K562 (cell line): ENCODE data around the gene RFC2. TPM values are rescaled to one million over a fixed set of nuclear protein-coding genes. Genes with fewer than 3 reads are reported as not detected.
A peak's percentile ranks its signal among the peaks of the same experiment; 100 is the strongest.

Experiments
- ADNP ChIP-seq: fragments of 200-800 bp; sonication (Bioruptor generic); IDR thresholded peaks from 2 replicates; pipeline ENCODE4 v1.6.1; 2016; ENCODE audit warnings: missing genetic modification characterization, missing compliant biosample characterization
- HDAC1 ChIP-seq, 2 experiments: fragments of 450-650 bp; IDR thresholded peaks; 2 replicates each; pipeline ENCODE4 v1.6.1; 2016 to 2017; ENCODE audit warnings: inconsistent platforms in 1 of 2, mild to moderate bottlenecking in 1 of 2, moderate library complexity in 1 of 2
- HOMEZ ChIP-seq: fragments of 250-450 bp; sonication (Bioruptor Pico); IDR thresholded peaks from 2 replicates; pipeline ENCODE4 v1.4.0; 2020; ENCODE audit warnings: mild to moderate bottlenecking, moderate library complexity
- MYNN ChIP-seq, 2 experiments: sonication (generic); formaldehyde crosslinking in 1 of 2; IDR thresholded peaks; 2 replicates each; pipeline versions ENCODE4 v1.5.0 to v1.6.1; 2016 to 2020; ENCODE audit warnings: antibody characterized with exemption in 1 of 2, missing genetic modification reagents in 1 of 2
- NCOA1 ChIP-seq: fragments of 450-650 bp; IDR thresholded peaks from 2 replicates; pipeline ENCODE4 v1.6.1; 2016; ENCODE audit warnings: low read depth
- NR1H2 ChIP-seq: sonication (generic); formaldehyde crosslinking; IDR thresholded peaks from 2 replicates; pipeline ENCODE4 v1.4.0; 2020; ENCODE audit warnings: mild to moderate bottlenecking, missing genetic modification reagents
- RB1 ChIP-seq: fragments of 450-650 bp; IDR thresholded peaks from 2 replicates; pipeline ENCODE4 v1.6.1; 2017; ENCODE audit warnings: low read depth, mild to moderate bottlenecking
- SIX5 ChIP-seq, 2 experiments: IDR thresholded peaks; 2 replicates each; pipeline ENCODE4 v1.6.1; 2011; ENCODE audit warnings: low read length in 2 of 2, borderline replicate concordance in 1 of 2, low read depth in 1 of 2, mild to moderate bottlenecking in 1 of 2, moderate library complexity in 1 of 2; ENCODE audit not compliant: insufficient read depth in 1 of 2
- SREBF1 ChIP-seq: fragments of 150-350 bp; IDR thresholded peaks from 2 replicates; pipeline ENCODE4 v1.6.1; 2014; ENCODE audit warnings: antibody characterized with exemption, low read depth, low read length, borderline replicate concordance
- TAF1 ChIP-seq: IDR thresholded peaks from 2 replicates; pipeline ENCODE4 v1.6.1; 2011; ENCODE audit warnings: mild to moderate bottlenecking, low read length, moderate library complexity; ENCODE audit not compliant: insufficient read depth, control insufficient read depth, severe bottlenecking; ENCODE audit errors: extremely low read depth
- ZBED1 ChIP-seq: IDR thresholded peaks from 2 replicates; pipeline ENCODE4 v1.6.1; 2014
- ZFP30 ChIP-seq: fragments of 250-450 bp; sonication (Bioruptor Pico); IDR thresholded peaks from 2 replicates; pipeline ENCODE4 v1.8.0; 2022; ENCODE audit warnings: moderate library complexity, mild to moderate bottlenecking, inconsistent platforms, borderline replicate concordance
- ZKSCAN8 ChIP-seq: fragments of 200-800 bp; sonication (Bioruptor generic); IDR thresholded peaks from 2 replicates; pipeline ENCODE4 v1.6.1; 2016; ENCODE audit warnings: missing genetic modification characterization, missing compliant biosample characterization
- ZNF174 ChIP-seq: fragments of 250-450 bp; sonication (Bioruptor Pico); IDR thresholded peaks from 2 replicates; pipeline ENCODE4 v1.4.0; 2020; ENCODE audit warnings: mild to moderate bottlenecking
- ZNF347 ChIP-seq: fragments of 450-650 bp; formaldehyde crosslinking; IDR thresholded peaks from 2 replicates; pipeline ENCODE4 v1.4.0; 2020; ENCODE audit warnings: low read depth, mild to moderate bottlenecking, moderate library complexity
- ZNF512 ChIP-seq: IDR thresholded peaks from 2 replicates; pipeline ENCODE4 v1.6.1; 2016; ENCODE audit warnings: missing genetic modification characterization, missing compliant biosample characterization
- ZNF785 ChIP-seq: fragments of 250-450 bp; sonication (Bioruptor Pico); IDR thresholded peaks from 2 replicates; pipeline ENCODE4 v1.4.0; 2020; ENCODE audit warnings: mild to moderate bottlenecking
- polyA plus RNA-seq, 8 experiments: library from polyadenylated mRNA; depleted of rRNA in 4 of 8; stranded (reverse) in 5 of 8; unstranded in 3 of 8; fragments of >200 nt; fragmentation: Nextera tagmentation in 2 of 8; fragmentation: Illumina TruSeq in 1 of 8; extraction: Ambion mirVana in 2 of 8; extraction: Trizol in 1 of 8; gene quantifications; 2 replicates each; pipeline versions ENCODE4 v1.2.1 to v1.2.3, GENCODE V29; 2011 to 2014; ENCODE audit warnings: inconsistent platforms in 1 of 8, missing spikeins in 1 of 8
- total RNA-seq, 7 experiments: library from RNA; depleted of rRNA in 6 of 7; stranded (reverse); fragments of >200 nt in 6 of 7; fragmentation: Illumina TruSeq in 2 of 7; extraction: Trizol in 2 of 7; gene quantifications; 2 replicates each; pipeline versions ENCODE4 v1.2.1 to v1.2.3, GENCODE V29; 2011 to 2021; ENCODE audit warnings: low replicate concordance in 1 of 7
- TF ChIP-seq, protein P1 (sequence below): fragments of 200-400 bp; formaldehyde crosslinking; IDR thresholded peaks from 2 replicates; pipeline ENCODE4 v1.6.1; 2017; ENCODE audit warnings: mild to moderate bottlenecking, low read depth, low read length, moderate library complexity
- TF ChIP-seq, protein P2 (sequence below): sonication (generic); formaldehyde crosslinking; IDR thresholded peaks from 2 replicates; pipeline ENCODE4 v1.8.0; 2023; ENCODE audit warnings: mild to moderate bottlenecking, missing genetic modification reagents
- TF ChIP-seq, protein P3 (sequence below): IDR thresholded peaks from 3 replicates; pipeline ENCODE4 v1.6.1; 2011; ENCODE audit warnings: borderline replicate concordance, mild to moderate bottlenecking; ENCODE audit not compliant: insufficient read length, insufficient read depth

The RFC2 gene
- total and polyA plus RNA-seq, 9 of the 15 experiments (the other 6 are each of a cell fraction or from before 2014, with no cell fraction given): 32.5 to 161 (median 102) TPM

GRCh38 chr7:74272305-74273038 lies 18.3 kb upstream of the RFC2 start (continued):
- TF ChIP-seq, protein P1, sequence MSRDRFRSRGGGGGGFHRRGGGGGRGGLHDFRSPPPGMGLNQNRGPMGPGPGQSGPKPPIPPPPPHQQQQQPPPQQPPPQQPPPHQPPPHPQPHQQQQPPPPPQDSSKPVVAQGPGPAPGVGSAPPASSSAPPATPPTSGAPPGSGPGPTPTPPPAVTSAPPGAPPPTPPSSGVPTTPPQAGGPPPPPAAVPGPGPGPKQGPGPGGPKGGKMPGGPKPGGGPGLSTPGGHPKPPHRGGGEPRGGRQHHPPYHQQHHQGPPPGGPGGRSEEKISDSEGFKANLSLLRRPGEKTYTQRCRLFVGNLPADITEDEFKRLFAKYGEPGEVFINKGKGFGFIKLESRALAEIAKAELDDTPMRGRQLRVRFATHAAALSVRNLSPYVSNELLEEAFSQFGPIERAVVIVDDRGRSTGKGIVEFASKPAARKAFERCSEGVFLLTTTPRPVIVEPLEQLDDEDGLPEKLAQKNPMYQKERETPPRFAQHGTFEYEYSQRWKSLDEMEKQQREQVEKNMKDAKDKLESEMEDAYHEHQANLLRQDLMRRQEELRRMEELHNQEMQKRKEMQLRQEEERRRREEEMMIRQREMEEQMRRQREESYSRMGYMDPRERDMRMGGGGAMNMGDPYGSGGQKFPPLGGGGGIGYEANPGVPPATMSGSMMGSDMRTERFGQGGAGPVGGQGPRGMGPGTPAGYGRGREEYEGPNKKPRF: no peak
- TF ChIP-seq HOMEZ (CRISPR knock-in tag) (no peak), RB1 (peak; percentile 32; the same call in 1 of the 2 replicates), ZKSCAN8 (CRISPR knock-in tag) (no peak), ZNF785 (CRISPR knock-in tag) (no peak), ZBED1 (no peak), MYNN (IDR thresholded peaks at IDR 0.05) (peak; percentile 81; the same call in 1 of the 2 replicates), MYNN (CRISPR knock-in tag; IDR thresholded peaks at IDR 0.05) (no peak), ZNF347 (no peak), NR1H2 (CRISPR knock-in tag) (no peak), ZNF512 (tag) (no peak), NCOA1 (peak; percentile 56; the same call in 1 of the 2 replicates), SIX5 (IDR thresholded peaks at IDR 0.05; ENCODE audit: borderline replicate concordance in 1 of 2, insufficient read depth in 1 of 2, low read depth in 1 of 2, low read length in 2 of 2) (no peak), ZNF174 (CRISPR knock-in tag) (no peak), ZFP30 (CRISPR knock-in tag) (no peak), HDAC1 (IDR thresholded peaks at IDR 0.05) (no peak), ADNP (no peak), TAF1 (no peak), SREBF1 (no peak)
- TF ChIP-seq, protein P2, sequence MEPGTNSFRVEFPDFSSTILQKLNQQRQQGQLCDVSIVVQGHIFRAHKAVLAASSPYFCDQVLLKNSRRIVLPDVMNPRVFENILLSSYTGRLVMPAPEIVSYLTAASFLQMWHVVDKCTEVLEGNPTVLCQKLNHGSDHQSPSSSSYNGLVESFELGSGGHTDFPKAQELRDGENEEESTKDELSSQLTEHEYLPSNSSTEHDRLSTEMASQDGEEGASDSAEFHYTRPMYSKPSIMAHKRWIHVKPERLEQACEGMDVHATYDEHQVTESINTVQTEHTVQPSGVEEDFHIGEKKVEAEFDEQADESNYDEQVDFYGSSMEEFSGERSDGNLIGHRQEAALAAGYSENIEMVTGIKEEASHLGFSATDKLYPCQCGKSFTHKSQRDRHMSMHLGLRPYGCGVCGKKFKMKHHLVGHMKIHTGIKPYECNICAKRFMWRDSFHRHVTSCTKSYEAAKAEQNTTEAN (CRISPR knock-in tag): no peak
- TF ChIP-seq, protein P3, sequence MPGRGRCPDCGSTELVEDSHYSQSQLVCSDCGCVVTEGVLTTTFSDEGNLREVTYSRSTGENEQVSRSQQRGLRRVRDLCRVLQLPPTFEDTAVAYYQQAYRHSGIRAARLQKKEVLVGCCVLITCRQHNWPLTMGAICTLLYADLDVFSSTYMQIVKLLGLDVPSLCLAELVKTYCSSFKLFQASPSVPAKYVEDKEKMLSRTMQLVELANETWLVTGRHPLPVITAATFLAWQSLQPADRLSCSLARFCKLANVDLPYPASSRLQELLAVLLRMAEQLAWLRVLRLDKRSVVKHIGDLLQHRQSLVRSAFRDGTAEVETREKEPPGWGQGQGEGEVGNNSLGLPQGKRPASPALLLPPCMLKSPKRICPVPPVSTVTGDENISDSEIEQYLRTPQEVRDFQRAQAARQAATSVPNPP: no peak
